HG03571 (cell line): Measurements from ENCODE around the gene KRTAP12-3.
"Not testable (repeated sequence)": the region's sequence is repeated elsewhere in the genome, so short reads cannot be mapped to it uniquely, and the experiment has no call there.

ENCODE experiments used
- ATAC-seq: cut with Tn5 transposase; IDR thresholded peaks from one replicate; pipeline ENCODE4 v1.9.1; 2021; ENCODE audit not compliant: unreplicated experiment

KRTAP12-3 gene

DNA sequence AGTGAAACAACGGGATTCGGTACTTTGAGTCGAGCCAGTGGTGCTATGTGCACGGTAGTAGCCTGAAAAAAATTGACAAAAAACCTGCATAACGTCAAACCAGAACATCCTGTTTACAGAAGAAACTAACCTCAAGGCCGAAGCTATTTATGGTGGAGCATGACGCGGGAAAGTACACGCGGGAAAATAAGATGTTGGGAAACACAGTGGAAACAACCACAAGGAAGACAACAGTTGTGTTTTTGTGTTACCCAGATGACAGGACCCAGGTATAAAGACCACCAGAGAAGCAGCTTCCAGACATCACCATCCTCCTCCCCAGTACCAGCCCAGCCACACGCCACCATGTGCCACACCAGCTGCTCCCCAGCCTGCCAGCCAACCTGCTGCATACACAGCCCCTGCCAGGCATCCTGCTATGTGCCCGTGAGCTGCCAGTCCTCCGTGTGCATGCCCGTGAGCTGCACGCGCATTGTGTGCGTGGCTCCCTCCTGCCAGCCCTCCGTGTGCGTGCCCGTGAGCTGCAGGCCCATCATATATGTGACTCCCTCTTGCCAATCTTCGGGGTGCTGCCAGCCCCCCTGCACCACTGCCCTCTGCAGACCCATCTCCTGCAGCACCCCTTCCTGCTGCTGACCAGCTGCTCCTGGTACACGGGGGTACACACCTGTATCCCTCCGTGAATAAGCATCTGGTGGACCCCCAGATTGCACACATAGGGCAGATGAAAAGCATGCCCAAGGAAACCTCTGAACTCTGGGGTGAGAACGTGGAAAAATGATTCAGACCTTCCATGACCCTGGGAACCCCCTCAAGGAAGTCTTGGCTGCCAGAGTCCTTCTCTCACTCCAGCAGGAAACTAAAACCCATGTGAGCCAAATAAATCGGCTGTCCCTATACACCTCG is at the start of gene KRTAP12-3:
Gene KRTAP12-3, plus strand, starts transcription at position 298 of the 906 bp plus-strand sequence. Its CDS starts 48 bp downstream, at position 346.
- ATAC-seq, result no peak

GRCh38 chr21:44609193-44609592 is 48.5 kb upstream of the KRTAP12-3 start:
- no peak for ATAC-seq

GRCh38 chr21:44610157-44610843 is 47.4 kb upstream of the KRTAP12-3 start:
- not testable (repeated sequence) for ATAC-seq

DNA sequence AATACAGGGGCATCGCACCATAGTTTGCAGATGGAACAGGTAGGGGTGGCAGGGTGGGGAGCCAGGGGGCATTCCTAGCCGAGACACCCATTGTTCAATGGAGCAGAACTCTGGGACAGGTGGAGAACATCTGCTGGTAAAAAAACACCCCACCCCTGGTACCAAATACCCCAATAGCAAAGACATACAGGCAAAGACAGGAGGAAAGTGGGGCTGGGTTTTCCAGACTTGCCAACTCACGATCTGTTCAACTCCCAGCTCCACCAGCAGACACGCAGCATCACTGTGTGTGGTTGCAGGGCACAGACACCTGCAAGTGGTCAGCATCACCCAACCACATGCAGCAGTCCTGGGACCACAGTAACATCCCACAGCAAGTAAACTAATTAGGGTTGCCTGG is 46.2 kb upstream of the KRTAP12-3 start:
- no peak for ATAC-seq

GRCh38 chr21:44612029-44612486 is 45.7 kb upstream of the KRTAP12-3 start, which contains the start of gene KRTAP10-8:
KRTAP10-8 (plus strand) TSS chr21:44612079; CDS start chr21:44612101, 22 bp downstream.
- no peak for ATAC-seq

DNA sequence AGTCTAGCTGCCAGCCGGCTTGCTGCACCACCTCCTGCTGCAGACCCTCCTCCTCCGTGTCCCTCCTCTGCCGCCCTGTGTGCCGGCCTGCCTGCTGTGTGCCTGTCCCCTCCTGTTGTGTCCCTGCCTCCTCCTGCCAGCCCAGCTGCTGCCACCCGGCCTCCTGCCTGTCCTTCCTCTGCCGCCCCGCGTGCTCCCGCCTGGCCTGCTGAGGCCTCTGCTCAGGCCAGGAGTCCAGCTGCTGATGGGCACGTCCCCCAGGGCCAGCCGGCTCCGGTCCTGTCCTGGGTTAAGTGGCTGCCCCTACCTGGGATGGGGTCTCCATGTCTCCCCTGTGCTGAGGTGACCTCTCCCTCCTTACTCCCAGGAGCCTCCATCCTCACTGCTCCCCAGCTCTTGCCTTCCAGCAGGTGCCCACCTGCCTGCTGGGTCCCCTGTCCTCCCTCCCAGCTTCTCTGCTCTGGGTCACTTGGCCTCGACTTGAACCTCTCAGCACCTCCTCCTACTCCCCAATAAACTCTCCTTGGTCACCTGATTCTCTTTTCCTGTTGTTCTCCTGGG is 45.0 kb upstream of the KRTAP12-3 start:
- no peak for ATAC-seq

- ATAC-seq, result no peak
These were observed 44.2 kb upstream of the KRTAP12-3 start for GRCh38 chr21:44613386-44614155.

- ATAC-seq, result no peak
These were observed 43.5 kb upstream of the KRTAP12-3 start for GRCh38 chr21:44614161-44614631.

DNA sequence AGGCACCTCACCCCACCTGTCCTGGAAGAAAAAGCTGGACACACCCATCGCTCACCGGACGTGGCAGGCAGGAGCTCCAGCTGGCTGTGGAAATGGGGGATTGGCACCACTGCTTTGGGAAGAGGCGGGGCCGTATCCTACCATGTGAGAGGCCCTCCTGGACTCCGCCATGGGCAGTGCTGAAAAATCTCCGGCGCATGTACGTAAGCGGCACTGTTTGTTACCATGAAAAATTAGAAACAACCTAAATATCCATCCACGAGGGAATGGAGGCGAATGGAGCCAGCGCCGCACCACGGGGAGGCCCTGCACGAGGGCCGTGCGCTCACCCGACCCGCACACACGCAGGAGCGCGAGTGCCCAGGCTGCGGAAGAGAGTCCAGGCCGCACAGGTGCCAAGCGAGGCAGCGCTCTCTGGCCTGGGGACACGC is 42.8 kb upstream of the KRTAP12-3 start:
- ATAC-seq, result no peak

DNA sequence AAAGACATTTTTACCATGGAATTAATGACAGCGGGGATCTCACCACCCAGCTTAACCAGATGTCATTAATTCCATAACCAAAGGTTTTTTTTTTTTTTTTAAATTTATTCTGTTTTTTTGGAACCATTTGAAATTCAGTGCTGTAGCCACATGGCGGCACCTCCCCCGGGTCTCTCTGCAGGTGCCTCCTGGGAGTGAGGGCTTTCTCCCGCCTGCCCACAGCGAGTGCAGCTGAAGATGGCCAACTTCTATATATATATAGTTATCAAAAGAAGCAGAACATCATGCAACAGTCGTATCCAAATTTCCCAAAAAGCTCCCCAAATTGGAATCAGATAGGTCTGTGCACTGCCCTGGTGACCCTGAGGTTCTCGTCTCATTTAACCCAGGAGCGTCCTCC is 42.3 kb upstream of the KRTAP12-3 start:
- no peak for ATAC-seq

GRCh38 chr21:44615911-44616590 is 41.7 kb upstream of the KRTAP12-3 start:
- no peak for ATAC-seq

- ATAC-seq, result no peak
These were observed 41.2 kb upstream of the KRTAP12-3 start for GRCh38 chr21:44616591-44616926.

DNA sequence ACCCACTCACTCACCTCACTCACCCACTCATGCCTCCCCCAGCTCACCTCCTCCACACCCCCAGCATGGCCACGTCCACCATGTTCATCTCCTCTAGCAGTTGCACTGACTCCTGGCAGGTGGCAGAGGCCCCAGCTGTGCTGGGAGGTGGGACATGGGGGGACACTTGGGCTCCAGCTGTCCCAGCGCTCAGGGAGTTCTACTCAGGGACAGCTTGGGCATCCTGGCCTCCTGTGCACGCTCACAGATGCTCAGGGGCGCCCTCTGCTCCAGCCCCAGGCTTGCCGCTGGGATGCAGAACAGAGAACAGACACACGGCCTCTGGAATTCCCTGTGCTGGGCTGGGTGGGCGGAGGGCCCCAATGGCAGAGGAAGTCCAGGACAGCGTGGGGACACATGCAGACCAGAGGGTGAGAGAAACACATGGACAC is 40.6 kb upstream of the KRTAP12-3 start:
- no peak for ATAC-seq

- ATAC-seq, result no peak
These were observed 39.2 kb upstream of the KRTAP12-3 start for GRCh38 chr21:44618504-44618903.

- no peak for ATAC-seq
These were observed 38.8 kb upstream of the KRTAP12-3 start for GRCh38 chr21:44618909-44619308.

DNA sequence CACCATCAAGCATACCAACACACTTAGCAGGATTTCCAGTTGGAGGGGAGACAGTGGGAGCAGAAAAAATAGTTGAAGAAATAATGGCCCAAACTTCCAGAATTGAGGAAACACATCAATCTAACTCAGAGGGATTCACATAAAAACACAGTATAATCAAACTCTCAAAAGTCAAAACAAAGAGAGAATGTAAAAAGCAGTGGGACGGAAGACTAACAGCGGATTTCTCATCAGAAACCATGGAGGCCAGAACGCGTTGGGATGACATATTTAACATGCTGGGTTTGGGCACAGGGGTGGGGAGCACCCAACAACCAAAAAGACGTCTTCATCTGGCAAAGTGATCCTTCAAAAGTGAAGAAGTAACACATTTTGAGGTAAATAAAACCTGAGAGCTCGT is 37.8 kb upstream of the KRTAP12-3 start:
- no peak for ATAC-seq

DNA sequence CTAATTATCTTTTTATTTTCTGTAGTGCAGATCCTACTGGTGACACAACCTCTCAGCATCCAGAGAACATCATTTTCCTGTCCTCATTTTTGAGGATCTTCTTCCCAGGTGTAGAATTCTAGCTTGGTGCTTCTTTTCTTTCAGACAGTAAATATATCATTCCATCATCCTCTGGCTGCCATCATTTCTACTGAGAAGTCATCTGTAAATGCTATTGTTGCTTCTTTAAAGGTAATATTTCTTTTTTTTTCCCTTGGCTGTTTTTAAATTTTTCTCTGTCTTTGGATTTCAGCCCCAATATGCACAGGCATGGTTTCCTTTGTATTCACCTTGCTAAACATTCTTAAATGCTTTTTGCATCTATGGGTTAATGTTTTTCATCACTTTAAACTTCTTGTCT is 34.2 kb upstream of the KRTAP12-3 start:
- ATAC-seq, result no peak

GRCh38 chr21:44625756-44626155 is 32.0 kb upstream of the KRTAP12-3 start:
- ATAC-seq, result no peak

GRCh38 chr21:44626262-44626661 is 31.5 kb upstream of the KRTAP12-3 start:
- no peak for ATAC-seq

DNA sequence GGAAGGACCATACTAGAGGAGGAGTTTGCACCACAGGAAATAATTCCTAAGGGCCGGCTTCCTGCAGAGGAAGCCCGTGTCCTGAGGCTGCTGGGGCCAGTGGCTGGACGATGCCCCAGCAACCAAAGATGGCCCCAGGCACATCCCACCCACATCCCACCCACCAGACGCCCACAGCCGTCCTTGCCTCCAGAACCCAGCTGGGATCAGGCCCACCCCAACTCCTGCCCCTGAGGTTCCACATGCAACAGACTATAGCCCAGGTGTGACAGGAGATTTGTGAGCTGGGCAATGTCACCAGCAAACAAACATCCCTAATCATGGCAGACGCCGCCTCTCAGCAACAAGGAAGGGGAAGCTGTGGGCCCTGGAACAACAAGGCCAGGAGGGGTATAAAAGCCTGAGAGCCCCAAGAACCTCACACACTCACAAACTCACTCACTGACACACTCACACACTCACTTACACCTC is 31.0 kb upstream of the KRTAP12-3 start, which contains the start of gene KRTAP10-9:
Gene KRTAP10-9, plus strand, starts transcription at position 421 of the 471 bp plus-strand sequence. CDS start 79 bp downstream, outside the sequence.
- ATAC-seq, result no peak
